ENCODE measurements around the gene BOD1L1. TPM values are rescaled to one million over a fixed set of nuclear protein-coding genes. Genes with fewer than 3 reads are reported as not detected.

BOD1L1 gene
- total RNA-seq = 10 to 100 TPM; 33.1 to 88.0 (median 37.9) TPM

DNA sequence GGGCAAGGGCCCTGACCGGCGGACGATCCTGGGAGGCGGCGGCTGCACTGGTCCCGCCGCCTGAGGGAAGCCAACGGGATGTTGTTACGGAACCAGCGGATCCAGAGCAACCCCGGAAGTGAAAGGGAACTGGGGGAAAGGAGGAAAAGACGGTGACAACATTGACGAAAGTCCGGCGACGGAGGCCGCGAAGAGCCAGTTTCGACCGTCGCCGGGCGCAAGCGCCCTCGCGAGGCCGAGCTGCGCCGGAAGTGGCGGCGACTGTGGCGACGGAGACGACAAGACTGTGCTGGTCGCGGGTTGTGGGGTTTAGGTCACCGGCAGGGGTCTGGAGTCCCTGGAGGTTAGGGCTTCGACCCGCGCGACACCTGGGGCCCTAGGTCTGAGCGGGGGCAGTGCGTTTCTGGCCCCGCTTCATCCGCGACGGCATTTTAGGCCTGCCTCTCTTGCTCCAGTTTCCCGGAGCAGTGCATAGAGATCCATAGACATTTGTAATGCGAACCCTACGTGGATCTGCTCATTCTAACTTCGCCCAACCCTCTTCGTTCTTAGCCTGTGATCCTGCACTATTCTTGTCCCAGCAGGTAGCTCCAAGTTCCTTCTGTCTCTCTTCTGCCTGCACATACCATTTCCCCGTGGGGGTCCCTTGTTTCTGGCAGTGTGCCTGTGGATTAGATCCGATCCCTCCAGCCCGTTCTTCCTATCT lies at the start of gene BOD1L1:
Gene BOD1L1 (minus strand): TSS at position 120 of the 706 bp plus-strand sequence. CDS start 138 bp downstream, outside the sequence.
- Histone ChIP-seq H3K4me1 (peaks cover 20 to 38% (median 23%) of the 10 kb centered on the region in 4 donors), H3K4me3 (peak within 1 kb of the TSS; percentile 82 to 97 (median 91)), H3K36me3 (no peaks in the 10 kb centered on the region), H3K27me3 (no peaks in the 10 kb centered on the region), H3K27ac (peak within 1 kb of the TSS; percentile 95 to 98 (median 97)), H3K9me3 (no peaks in the 10 kb centered on the region)
- TF ChIP-seq POLR2AphosphoS5 (IDR thresholded peaks at IDR 0.05) (peak; percentile 96 to 97), EP300 (IDR thresholded peaks at IDR 0.05) (peak in 2 of 4 donors; percentile 6 to 89), POLR2A (IDR thresholded peaks at IDR 0.05) (peak in 3 of 4 donors; percentile 71 to 92 (median 88))
- TF ChIP-seq, protein P1, sequence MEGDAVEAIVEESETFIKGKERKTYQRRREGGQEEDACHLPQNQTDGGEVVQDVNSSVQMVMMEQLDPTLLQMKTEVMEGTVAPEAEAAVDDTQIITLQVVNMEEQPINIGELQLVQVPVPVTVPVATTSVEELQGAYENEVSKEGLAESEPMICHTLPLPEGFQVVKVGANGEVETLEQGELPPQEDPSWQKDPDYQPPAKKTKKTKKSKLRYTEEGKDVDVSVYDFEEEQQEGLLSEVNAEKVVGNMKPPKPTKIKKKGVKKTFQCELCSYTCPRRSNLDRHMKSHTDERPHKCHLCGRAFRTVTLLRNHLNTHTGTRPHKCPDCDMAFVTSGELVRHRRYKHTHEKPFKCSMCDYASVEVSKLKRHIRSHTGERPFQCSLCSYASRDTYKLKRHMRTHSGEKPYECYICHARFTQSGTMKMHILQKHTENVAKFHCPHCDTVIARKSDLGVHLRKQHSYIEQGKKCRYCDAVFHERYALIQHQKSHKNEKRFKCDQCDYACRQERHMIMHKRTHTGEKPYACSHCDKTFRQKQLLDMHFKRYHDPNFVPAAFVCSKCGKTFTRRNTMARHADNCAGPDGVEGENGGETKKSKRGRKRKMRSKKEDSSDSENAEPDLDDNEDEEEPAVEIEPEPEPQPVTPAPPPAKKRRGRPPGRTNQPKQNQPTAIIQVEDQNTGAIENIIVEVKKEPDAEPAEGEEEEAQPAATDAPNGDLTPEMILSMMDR (IDR thresholded peaks at IDR 0.05) = peak; percentile 16 to 66 (median 52)
- peak; percentile 94 to 98 for ATAC-seq (ENCODE audit: low FRiP score in 2 of 2)
- peak; percentile 89 to 96 for DNase-seq
- 0% methylated on average over 11 to 50 of the region's 55 CpGs for WGBS, 2 donors

DNA sequence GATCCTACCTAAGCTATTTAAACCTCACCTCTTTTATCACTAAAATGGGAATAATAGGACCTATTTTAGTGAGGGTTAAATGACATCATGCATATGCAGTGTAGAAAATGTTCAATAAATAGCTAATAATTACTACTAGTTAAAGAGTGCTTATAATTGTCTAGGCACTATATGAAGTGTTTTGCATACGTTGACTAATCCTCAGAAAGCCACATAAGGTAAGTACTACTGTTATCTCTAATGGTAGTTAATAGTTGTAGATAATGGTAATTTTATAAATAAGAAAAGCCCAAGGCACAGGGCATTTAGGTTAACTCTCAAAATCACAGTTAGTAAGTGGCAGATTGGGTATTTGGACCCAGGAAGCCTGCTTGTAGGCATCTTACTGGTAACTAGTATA lies 47.4 kb upstream of the BOD1L1 start:
- no peaks in the 10 kb centered on the region for H3K4me1 ChIP-seq
- ATAC-seq (ENCODE audit: low FRiP score in 2 of 2) (no peak), DNase-seq (no peak)
- H3K4me3 ChIP-seq = no peak overlapping the region
- peaks cover 0 to 6% (median 4%) of the 10 kb centered on the region in 4 donors for H3K9me3 ChIP-seq
- 68 to 78% methylated on average over 1 of the region's 1 CpG for WGBS, 2 donors
- H3K27me3 ChIP-seq = no peaks in the 10 kb centered on the region
- no peak for TF ChIP-seq EP300 (IDR thresholded peaks at IDR 0.05)
- no peak for TF ChIP-seq POLR2A (IDR thresholded peaks at IDR 0.05)
- TF ChIP-seq, protein P1 (IDR thresholded peaks at IDR 0.05) = no peak
- no peak for TF ChIP-seq POLR2AphosphoS5 (IDR thresholded peaks at IDR 0.05)
- H3K36me3 ChIP-seq = no peaks in the 10 kb centered on the region
- H3K27ac ChIP-seq = no peak overlapping the region

DNA sequence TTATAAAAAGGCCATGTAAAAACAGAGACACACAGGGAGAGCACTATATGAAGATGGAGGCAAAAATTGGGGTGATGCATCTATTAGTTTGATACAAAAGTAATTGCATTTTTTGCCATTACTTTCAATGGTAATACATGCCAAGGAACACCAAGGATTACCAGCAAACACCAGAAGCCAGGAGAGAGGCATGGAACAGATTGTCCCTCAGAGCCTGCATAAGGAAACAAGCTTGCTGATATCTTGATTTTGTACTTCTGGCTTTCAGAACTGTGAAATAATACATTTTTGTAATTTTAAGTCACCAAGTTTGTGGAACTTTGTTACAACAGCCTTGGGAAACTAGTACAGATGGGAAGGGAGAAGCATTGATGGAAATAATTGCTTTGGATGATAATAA lies 45.6 kb upstream of the BOD1L1 start:
- H3K27ac ChIP-seq = no peak overlapping the region
- H3K9me3 ChIP-seq = peaks cover 0 to 3% (median 2%) of the 10 kb centered on the region in 4 donors
- H3K4me3 ChIP-seq = no peak overlapping the region
- DNase-seq = no peak
- no peak for TF ChIP-seq EP300 (IDR thresholded peaks at IDR 0.05)
- TF ChIP-seq POLR2A (IDR thresholded peaks at IDR 0.05) = no peak
- TF ChIP-seq, protein P1 (IDR thresholded peaks at IDR 0.05) = no peak
- H3K4me1 ChIP-seq = no peaks in the 10 kb centered on the region
- ATAC-seq (ENCODE audit: low FRiP score in 2 of 2) = no peak
- no peaks in the 10 kb centered on the region for H3K27me3 ChIP-seq
- no peaks in the 10 kb centered on the region for H3K36me3 ChIP-seq

DNA sequence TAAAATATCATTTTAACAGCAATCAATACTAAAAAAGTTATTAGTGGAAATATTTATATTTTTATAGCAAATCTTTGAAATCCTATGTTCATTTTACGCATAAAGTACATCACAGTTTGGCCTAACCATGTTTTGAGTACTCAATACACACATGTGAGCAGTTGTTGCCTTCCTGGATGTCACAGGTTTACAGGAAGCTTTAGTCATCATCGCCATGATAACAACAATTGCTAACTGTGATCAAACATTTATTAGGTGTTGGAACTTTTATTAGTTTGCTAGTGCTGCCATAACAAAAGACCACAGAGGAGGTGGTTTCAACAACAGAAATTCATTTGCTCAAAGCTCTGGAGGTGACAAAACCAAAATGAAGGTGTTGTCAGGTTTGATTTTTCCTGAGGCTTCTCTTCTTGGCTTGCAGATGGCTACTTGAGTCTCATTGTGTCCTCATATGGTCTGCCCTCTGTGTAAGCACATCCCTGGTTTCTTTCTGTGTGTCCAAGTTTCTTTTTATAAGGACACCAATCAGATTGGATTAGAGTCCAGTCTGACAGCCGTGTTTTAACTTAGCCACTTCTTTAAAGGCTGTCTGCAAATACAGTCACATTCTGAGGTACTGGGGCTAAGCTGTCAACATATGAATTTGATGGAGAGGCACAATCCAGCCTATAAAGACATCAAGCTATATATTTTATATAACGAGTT lies 43.1 kb upstream of the BOD1L1 start:
- Histone ChIP-seq H3K27ac (no peak overlapping the region), H3K36me3 (no peaks in the 10 kb centered on the region), H3K27me3 (no peaks in the 10 kb centered on the region), H3K9me3 (peaks cover 0 to 3% (median 0%) of the 10 kb centered on the region in 4 donors), H3K4me3 (no peak overlapping the region), H3K4me1 (no peaks in the 10 kb centered on the region)
- DNase-seq (no peak), ATAC-seq (ENCODE audit: low FRiP score in 2 of 2) (no peak)
- no peak for TF ChIP-seq EP300 (IDR thresholded peaks at IDR 0.05)
- TF ChIP-seq POLR2A (IDR thresholded peaks at IDR 0.05) = no peak
- TF ChIP-seq, protein P1 (IDR thresholded peaks at IDR 0.05) = no peak
- TF ChIP-seq POLR2AphosphoS5 (IDR thresholded peaks at IDR 0.05) = no peak
- WGBS, 2 donors = 80 to 86% methylated on average over 4 of the region's 4 CpGs

All from upper lobe of left lung (tissue), 6 donors.